Gastroesophageal sphincter (tissue), 4 donors: ENCODE results near the gene NRP2. TPM values are rescaled to one million over a fixed set of nuclear protein-coding genes. Genes with fewer than 3 reads are reported as not detected.

ENCODE experiments used
- ATAC-seq: fragments of 150-250 bp; one replicate; pipeline ENCODE4 v1.9.1; 2016; ENCODE audit warnings: mild to moderate bottlenecking, moderate library complexity
- H3K27ac ChIP-seq, 4 donors: fragments of 200-600 bp; sonication (generic) in 3 of 4; 1 replicate in 3 of 4; 2 replicates in 1 of 4; pipeline ENCODE4 v1.5.1; 2016 to 2019
- H3K27me3 ChIP-seq: fragments of 200-600 bp; sonication (generic); one replicate; pipeline ENCODE4 v1.5.1; 2019
- H3K36me3 ChIP-seq, 2 donors: fragments of 200-600 bp; sonication (generic); one replicate each; pipeline ENCODE4 v1.5.1; 2019; ENCODE audit warnings: control low read depth in 1 of 2
- H3K4me1 ChIP-seq, 3 donors: fragments of 200-600 bp; sonication (generic); 1 replicate in 2 of 3; 2 replicates in 1 of 3; pipeline ENCODE4 v1.5.1; 2016 to 2019; ENCODE audit warnings: control low read depth in 2 of 3
- H3K4me3 ChIP-seq, 2 donors: fragments of 200-600 bp; sonication (generic); one replicate each; pipeline ENCODE4 v1.5.1; 2019; ENCODE audit warnings: mild to moderate bottlenecking in 1 of 2, moderate library complexity in 1 of 2
- H3K9me3 ChIP-seq, 3 donors: fragments of 200-600 bp; sonication (generic); one replicate each; pipeline ENCODE4 v1.5.1; 2017 to 2019; ENCODE audit warnings: control low read depth in 2 of 3
- EP300 ChIP-seq: sonication (generic); formaldehyde crosslinking; IDR thresholded peaks from one replicate; pipeline ENCODE4 v1.6.1; 2017; ENCODE audit warnings: antibody characterized with exemption, mild to moderate bottlenecking
- POLR2A ChIP-seq, 2 donors: fragments of 450-650 bp; IDR thresholded peaks; one replicate each; pipeline ENCODE4 v1.6.1; 2017; ENCODE audit warnings: antibody characterized with exemption in 2 of 2, mild to moderate bottlenecking in 2 of 2, moderate library complexity in 1 of 2
- POLR2AphosphoS5 ChIP-seq: sonication (generic); formaldehyde crosslinking; IDR thresholded peaks from one replicate; pipeline ENCODE4 v1.6.1; 2017; ENCODE audit warnings: antibody characterized with exemption
- WGBS, 2 donors: methylation state at CpG; one replicate each; pipeline ENCODE4 v1.1.5; 2018; ENCODE audit warnings: low coverage in 1 of 2; 5-methylcytosine and 5-hydroxymethylcytosine counted together
- total RNA-seq, 4 donors: library from RNA; depleted of rRNA; stranded (reverse); fragments of >200 nt; gene quantifications; one replicate each; pipeline ENCODE4 v1.1.0, GENCODE V29; 2016
- TF ChIP-seq, protein P1 (sequence below), 4 experiments: fragments of 200-600 bp in 2 of 4; fragments of 450-650 bp in 2 of 4; sonication (generic) in 1 of 4; IDR thresholded peaks; one replicate each; pipeline ENCODE4 v1.5.1; 2017 to 2019; ENCODE audit warnings: antibody characterized with exemption in 4 of 4, mild to moderate bottlenecking in 2 of 4, moderate library complexity in 2 of 4

NRP2 gene
- total RNA-seq, 4 donors from 2014 or later = 278 to 466 (median 371) TPM

DNA sequence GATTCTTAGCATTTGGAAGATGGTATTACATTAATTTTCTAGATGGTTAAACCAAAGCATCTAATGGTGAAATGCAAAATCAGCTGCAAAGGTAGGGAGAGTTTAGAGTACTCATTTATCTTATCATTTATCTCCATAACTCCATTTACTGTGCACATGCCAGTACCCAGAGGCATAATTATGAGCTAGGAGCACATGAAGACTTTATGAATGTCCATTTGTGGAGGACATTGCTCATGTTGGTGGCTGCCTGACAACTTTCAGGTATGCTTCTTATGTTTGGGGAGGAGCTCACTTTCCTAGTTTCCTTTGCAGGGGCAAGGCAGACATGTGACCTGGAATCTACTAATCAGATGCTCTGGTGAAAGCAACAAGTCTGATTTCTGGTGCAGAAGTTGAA, 134.0 kb downstream of the NRP2 start:
- H3K27me3 ChIP-seq = no peaks in the 10 kb centered on the region
- no peaks in the 10 kb centered on the region for H3K9me3 ChIP-seq
- H3K4me3 ChIP-seq = no peak overlapping the region
- ATAC-seq = no peak
- TF ChIP-seq POLR2AphosphoS5 (no peak), EP300 (no peak), POLR2A (IDR thresholded peaks at IDR 0.05) (no peak)
- TF ChIP-seq, protein P1, sequence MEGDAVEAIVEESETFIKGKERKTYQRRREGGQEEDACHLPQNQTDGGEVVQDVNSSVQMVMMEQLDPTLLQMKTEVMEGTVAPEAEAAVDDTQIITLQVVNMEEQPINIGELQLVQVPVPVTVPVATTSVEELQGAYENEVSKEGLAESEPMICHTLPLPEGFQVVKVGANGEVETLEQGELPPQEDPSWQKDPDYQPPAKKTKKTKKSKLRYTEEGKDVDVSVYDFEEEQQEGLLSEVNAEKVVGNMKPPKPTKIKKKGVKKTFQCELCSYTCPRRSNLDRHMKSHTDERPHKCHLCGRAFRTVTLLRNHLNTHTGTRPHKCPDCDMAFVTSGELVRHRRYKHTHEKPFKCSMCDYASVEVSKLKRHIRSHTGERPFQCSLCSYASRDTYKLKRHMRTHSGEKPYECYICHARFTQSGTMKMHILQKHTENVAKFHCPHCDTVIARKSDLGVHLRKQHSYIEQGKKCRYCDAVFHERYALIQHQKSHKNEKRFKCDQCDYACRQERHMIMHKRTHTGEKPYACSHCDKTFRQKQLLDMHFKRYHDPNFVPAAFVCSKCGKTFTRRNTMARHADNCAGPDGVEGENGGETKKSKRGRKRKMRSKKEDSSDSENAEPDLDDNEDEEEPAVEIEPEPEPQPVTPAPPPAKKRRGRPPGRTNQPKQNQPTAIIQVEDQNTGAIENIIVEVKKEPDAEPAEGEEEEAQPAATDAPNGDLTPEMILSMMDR (IDR thresholded peaks at IDR 0.05) = no peak
- H3K4me1 ChIP-seq = no peaks in the 10 kb centered on the region
- H3K27ac ChIP-seq = no peak overlapping the region
- H3K36me3 ChIP-seq = no peaks in the 10 kb centered on the region

DNA sequence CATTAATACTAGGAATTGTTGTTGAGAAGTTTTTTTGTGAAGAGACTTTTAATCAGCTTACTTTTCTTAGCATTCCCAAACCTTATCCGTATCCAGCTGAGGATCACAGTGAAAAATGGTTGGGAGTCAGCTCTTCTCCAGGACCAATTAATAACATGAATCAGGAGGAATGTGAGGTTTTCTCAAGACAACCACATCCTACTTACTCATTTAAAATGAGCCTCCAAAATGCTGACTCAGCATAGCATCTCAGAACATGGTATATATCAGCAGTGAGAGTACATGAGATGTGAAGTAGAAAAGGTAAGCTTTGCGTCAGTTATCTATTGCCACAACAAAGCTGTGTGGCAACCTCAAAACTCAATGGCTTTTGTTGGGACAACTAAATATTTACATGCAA, 140.3 kb downstream of the NRP2 start:
- WGBS, 2 donors = 92 to 97% methylated on average over 2 of the region's 2 CpGs
- Histone ChIP-seq H3K36me3 (no peaks in the 10 kb centered on the region), H3K4me1 (peaks cover 0 to 14% (median 0%) of the 10 kb centered on the region in 3 donors), H3K9me3 (no peaks in the 10 kb centered on the region), H3K27ac (no peak overlapping the region), H3K27me3 (no peaks in the 10 kb centered on the region), H3K4me3 (no peak overlapping the region)
- TF ChIP-seq POLR2A (IDR thresholded peaks at IDR 0.05) (no peak), POLR2AphosphoS5 (no peak), EP300 (no peak)
- TF ChIP-seq, protein P1 (IDR thresholded peaks at IDR 0.05) = no peak
- ATAC-seq = no peak

DNA sequence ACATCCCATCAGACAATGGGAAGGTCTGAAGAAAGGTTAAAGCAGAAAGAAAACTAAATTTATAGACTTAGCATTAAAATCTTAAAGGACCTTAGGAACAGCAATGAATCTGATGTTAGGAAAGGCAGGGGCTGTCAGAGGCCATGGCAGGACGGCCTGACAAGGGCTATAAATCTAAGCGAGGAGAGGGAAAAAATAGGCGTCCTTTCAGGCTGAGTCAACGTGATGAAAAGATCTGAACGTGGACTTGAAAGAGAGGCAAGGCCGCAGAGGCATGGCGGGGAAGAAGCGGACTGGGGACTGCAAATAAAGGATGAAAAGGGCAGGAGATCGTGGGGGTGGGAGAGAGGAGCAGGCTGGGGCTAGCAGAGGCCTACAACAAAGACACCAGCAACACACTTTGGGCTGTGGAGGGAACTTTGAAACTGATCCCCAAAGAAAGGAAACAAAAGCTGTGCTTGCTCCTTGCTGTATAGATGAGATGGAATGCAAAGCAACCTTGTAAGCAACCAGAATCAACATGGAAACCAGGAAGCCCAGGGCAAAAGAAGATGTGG, 145.6 kb downstream of the NRP2 start:
- TF ChIP-seq, protein P1 (IDR thresholded peaks at IDR 0.05) = no peak
- TF ChIP-seq POLR2AphosphoS5 = no peak
- no peak for TF ChIP-seq EP300
- no peak for TF ChIP-seq POLR2A (IDR thresholded peaks at IDR 0.05)
- no peak overlapping the region for H3K27ac ChIP-seq

DNA sequence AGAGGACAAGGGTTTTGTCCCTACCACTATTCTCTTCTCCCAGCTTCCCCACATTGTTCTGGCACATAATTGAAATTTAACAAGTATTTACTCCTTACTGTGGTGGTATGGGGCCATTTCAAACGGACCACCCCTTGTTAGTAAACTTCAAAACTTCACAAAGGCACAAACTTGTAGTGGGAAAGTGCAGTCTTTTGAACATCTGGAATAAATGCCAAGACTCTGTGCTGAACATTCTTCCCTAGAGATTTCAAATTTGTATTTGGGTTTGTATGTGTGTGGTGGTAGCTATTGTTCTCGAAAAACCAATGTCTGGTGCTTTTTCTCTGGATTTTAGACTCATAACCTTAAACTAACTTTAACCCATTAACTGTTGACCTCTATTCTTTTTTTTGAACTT, 151.6 kb downstream of the NRP2 start:
- Histone ChIP-seq H3K9me3 (no peaks in the 10 kb centered on the region), H3K27me3 (no peaks in the 10 kb centered on the region), H3K4me3 (no peak overlapping the region), H3K27ac (peak overlapping the region in 1 of 4 donors; percentile 72), H3K4me1 (peaks cover 0 to 46% (median 5%) of the 10 kb centered on the region in 3 donors), H3K36me3 (no peaks in the 10 kb centered on the region)
- WGBS, 2 donors = 43 to 50% methylated on average over 2 of the region's 2 CpGs
- no peak for ATAC-seq
- no peak for TF ChIP-seq POLR2AphosphoS5
- TF ChIP-seq, protein P1 (IDR thresholded peaks at IDR 0.05) = no peak
- no peak for TF ChIP-seq POLR2A (IDR thresholded peaks at IDR 0.05)
- no peak for TF ChIP-seq EP300

More for the DNA sequence above, 145.6 kb downstream of the NRP2 start:
- H3K4me3 ChIP-seq = no peak overlapping the region
- H3K4me1 ChIP-seq = peaks cover 0 to 16% (median 0%) of the 10 kb centered on the region in 3 donors
- WGBS, 2 donors = 81 to 82% methylated on average over 9 of the region's 9 CpGs
- no peaks in the 10 kb centered on the region for H3K36me3 ChIP-seq
- no peaks in the 10 kb centered on the region for H3K9me3 ChIP-seq
- no peaks in the 10 kb centered on the region for H3K27me3 ChIP-seq
- ATAC-seq = no peak

DNA sequence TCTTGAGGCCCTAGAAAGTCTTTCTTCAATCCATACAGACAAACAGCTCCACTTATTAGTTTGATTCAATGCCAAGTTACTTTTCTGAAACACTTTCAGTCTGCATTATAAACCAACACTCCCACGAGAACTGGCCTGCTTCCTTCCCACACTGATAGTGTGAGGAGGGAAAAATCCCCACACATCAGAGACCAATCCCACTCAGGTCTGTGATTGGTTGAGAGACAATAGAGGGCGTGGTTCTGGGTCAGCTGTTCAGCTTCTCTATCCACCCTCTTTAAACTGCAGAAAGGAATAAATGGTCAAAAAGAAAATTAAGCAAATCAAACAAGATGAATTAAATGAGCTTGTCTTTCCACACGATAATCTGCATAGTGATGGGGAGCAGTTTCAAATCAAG, 152.5 kb downstream of the NRP2 start:
- WGBS, 2 donors = 10 to 20% methylated on average over 2 to 3 of the region's 3 CpGs
- ATAC-seq = no peak
- Histone ChIP-seq H3K4me3 (no peak overlapping the region), H3K36me3 (no peaks in the 10 kb centered on the region), H3K9me3 (no peaks in the 10 kb centered on the region), H3K4me1 (peaks cover 0 to 46% (median 5%) of the 10 kb centered on the region in 3 donors), H3K27ac (peak overlapping the region; percentile 48 to 77 (median 74)), H3K27me3 (no peaks in the 10 kb centered on the region)
- TF ChIP-seq, protein P1 (IDR thresholded peaks at IDR 0.05) = no peak
- TF ChIP-seq POLR2A (IDR thresholded peaks at IDR 0.05) (no peak), POLR2AphosphoS5 (no peak), EP300 (no peak)
